Measurements from ENCODE around the gene ZNF780B.

- TF ChIP-seq CTCF (IDR thresholded peaks at IDR 0.05), result no peak
- TF ChIP-seq POLR2A (IDR thresholded peaks at IDR 0.05), result no peak
- no peak for TF ChIP-seq EP300 (IDR thresholded peaks at IDR 0.05)
These were observed 50.2 kb downstream of the ZNF780B start for GRCh38 chr19:40005691-40006272.
